BLaER1 (cell line): ENCODE data around the gene SETD1A.

ENCODE experiments used
- H3K27ac ChIP-seq: shearing (Covaris generic); formaldehyde crosslinking; 2 replicates; pipeline ENCODE4 v1.8.1; 2022
- H3K27me3 ChIP-seq: shearing (Covaris generic); formaldehyde crosslinking; 2 replicates; pipeline ENCODE4 v1.8.1; 2022
- H3K36me3 ChIP-seq: shearing (Covaris generic); formaldehyde crosslinking; 2 replicates; pipeline ENCODE4 v1.8.1; 2022
- H3K4me1 ChIP-seq: shearing (Covaris generic); formaldehyde crosslinking; 2 replicates; pipeline ENCODE4 v1.8.1; 2022
- H3K4me2 ChIP-seq: shearing (Covaris generic); formaldehyde crosslinking; 2 replicates; pipeline ENCODE4 v1.8.1; 2022
- H3K4me3 ChIP-seq: shearing (Covaris generic); formaldehyde crosslinking; 2 replicates; pipeline ENCODE4 v1.8.1; 2022
- H3K9ac ChIP-seq: shearing (Covaris generic); formaldehyde crosslinking; 2 replicates; pipeline ENCODE4 v1.8.1; 2022
- H3K9me3 ChIP-seq: shearing (Covaris generic); formaldehyde crosslinking; 2 replicates; pipeline ENCODE4 v1.8.1; 2022
- H4K20me1 ChIP-seq: shearing (Covaris generic); formaldehyde crosslinking; 2 replicates; pipeline ENCODE4 v1.8.1; 2022
- Cebpa-rat ChIP-seq: shearing (Covaris generic); IDR thresholded peaks from 2 replicates; pipeline ENCODE4 v1.8.1; 2022

The SETD1A gene

GRCh38 chr16:30957456-30958174 is at the start of gene SETD1A:
TSS of gene SETD1A (plus strand) at chr16:30957754. CDS start at chr16:30958732, 978 bp downstream.
- H3K27ac ChIP-seq: peak within 1 kb of the TSS; percentile 100

GRCh38 chr16:30910427-30911029 is 47.0 kb upstream of the SETD1A start:
- no peaks in the 10 kb centered on the region for H3K36me3 ChIP-seq
- H4K20me1 ChIP-seq: no peaks in the 10 kb centered on the region
- H3K4me1 ChIP-seq: peaks cover 45% of the 10 kb centered on the region
- peak overlapping the region; percentile 41 for H3K27ac ChIP-seq
- peak overlapping the region; percentile 54 for H3K4me2 ChIP-seq
- H3K4me3 ChIP-seq: no peak overlapping the region
- H3K9me3 ChIP-seq: no peaks in the 10 kb centered on the region
- no peak for TF ChIP-seq Cebpa-rat
- H3K27me3 ChIP-seq: no peaks in the 10 kb centered on the region
- H3K9ac ChIP-seq: peak overlapping the region; percentile 19; the same call in 1 of the 2 replicates

More at GRCh38 chr16:30957456-30958174, at the start of gene SETD1A:
- peak within 1 kb of the TSS; percentile 91 for H3K4me2 ChIP-seq
- no peak for TF ChIP-seq Cebpa-rat
- peaks cover 34% of the 10 kb centered on the region for H3K4me1 ChIP-seq
- peaks cover 65% of the 10 kb centered on the region for H3K36me3 ChIP-seq
- peak within 1 kb of the TSS; percentile 100 for H3K9ac ChIP-seq
- no peaks in the 10 kb centered on the region for H3K9me3 ChIP-seq
- no peaks in the 10 kb centered on the region for H3K27me3 ChIP-seq
- H4K20me1 ChIP-seq: peaks cover 54% of the 10 kb centered on the region
- peak within 1 kb of the TSS; percentile 80 for H3K4me3 ChIP-seq

DNA sequence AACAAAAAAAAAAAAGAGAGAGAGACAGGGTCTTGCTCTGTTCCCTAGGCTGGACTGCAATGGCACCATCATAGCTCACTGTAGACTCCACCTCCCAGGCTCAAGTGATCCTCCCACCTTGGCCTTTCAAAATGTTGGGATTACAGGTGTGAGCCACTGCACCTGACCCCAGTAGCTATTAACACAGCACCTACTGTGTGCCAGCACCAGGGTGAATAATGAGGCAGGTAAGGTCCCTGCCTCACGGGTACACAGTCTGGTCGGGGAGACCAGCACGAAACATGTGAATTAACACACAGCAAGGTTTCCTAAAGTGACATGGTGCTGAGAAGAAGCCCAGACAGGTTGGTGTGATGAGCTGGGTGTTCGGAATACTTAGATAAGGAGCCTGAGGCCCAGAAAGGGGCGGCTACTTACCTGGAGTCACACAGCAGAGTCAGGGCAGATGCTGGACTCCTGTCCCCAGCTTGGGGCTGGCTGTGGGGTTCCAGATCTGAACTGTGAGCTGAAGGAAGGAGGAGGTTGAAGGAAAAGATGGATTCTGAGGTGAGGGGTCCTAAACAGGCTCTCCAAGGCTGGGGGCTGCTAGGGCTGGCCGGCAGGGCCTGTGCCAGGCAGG is 44.7 kb upstream of the SETD1A start:
- H3K36me3 ChIP-seq: no peaks in the 10 kb centered on the region
- no peak overlapping the region for H3K9ac ChIP-seq
- TF ChIP-seq Cebpa-rat: no peak
- no peaks in the 10 kb centered on the region for H4K20me1 ChIP-seq
- H3K4me1 ChIP-seq: peaks cover 39% of the 10 kb centered on the region
- H3K4me2 ChIP-seq: no peak overlapping the region
- H3K4me3 ChIP-seq: no peak overlapping the region
- H3K27me3 ChIP-seq: no peaks in the 10 kb centered on the region
- H3K9me3 ChIP-seq: no peaks in the 10 kb centered on the region
- no peak overlapping the region for H3K27ac ChIP-seq

DNA sequence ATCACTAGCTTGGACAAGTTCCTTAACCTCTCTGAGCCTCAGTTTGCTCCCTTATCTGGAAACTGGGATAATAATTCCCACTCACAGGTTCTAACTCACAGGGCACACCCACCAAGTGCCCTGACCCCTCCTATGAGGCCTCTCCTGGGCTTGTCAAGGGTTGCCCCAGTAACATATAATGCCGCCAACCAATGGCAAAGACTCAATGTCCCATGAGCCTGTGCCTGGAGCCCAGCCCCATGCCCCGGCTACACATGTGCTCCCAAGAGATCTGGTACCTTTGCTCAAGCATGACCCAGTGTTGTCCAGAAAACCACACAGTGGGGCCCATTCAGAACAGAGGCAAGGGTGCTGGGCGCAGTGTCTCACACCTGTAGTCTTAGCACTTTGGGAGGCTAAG is 42.7 kb upstream of the SETD1A start:
- TF ChIP-seq Cebpa-rat: no peak
- no peak overlapping the region for H3K4me3 ChIP-seq
- H3K27ac ChIP-seq: no peak overlapping the region
- H3K4me2 ChIP-seq: peak overlapping the region; percentile 69
- no peaks in the 10 kb centered on the region for H3K9me3 ChIP-seq
- no peaks in the 10 kb centered on the region for H4K20me1 ChIP-seq
- no peak overlapping the region for H3K9ac ChIP-seq
- peaks cover 53% of the 10 kb centered on the region for H3K4me1 ChIP-seq
- H3K36me3 ChIP-seq: no peaks in the 10 kb centered on the region
- no peaks in the 10 kb centered on the region for H3K27me3 ChIP-seq

DNA sequence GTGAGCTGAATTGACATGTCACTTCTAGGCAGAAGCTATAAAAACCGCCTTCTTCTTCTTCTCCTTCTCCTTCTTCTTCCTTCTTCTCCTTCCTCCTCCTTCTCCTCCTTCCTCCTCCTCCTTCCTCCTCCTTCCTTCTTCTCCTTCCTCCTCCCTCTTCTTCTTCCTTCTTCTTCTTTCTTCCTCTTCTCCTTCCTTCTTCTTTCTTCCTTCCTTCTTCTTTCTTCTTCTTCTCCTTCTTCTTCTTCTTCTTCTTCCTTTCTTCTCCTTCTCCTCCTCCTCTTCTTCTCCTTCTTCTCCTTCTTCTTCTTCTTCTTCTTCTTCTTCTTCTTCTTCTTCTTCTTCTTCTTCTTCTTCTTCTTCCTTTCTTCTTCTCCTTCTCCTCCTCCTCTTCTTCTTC is 38.9 kb upstream of the SETD1A start:
- no peaks in the 10 kb centered on the region for H4K20me1 ChIP-seq
- H3K4me2 ChIP-seq: no peak overlapping the region
- no peak for TF ChIP-seq Cebpa-rat
- no peaks in the 10 kb centered on the region for H3K27me3 ChIP-seq
- H3K4me3 ChIP-seq: no peak overlapping the region
- H3K9ac ChIP-seq: no peak overlapping the region
- no peak overlapping the region for H3K27ac ChIP-seq
- H3K4me1 ChIP-seq: peaks cover 60% of the 10 kb centered on the region
- no peaks in the 10 kb centered on the region for H3K36me3 ChIP-seq
- no peaks in the 10 kb centered on the region for H3K9me3 ChIP-seq

GRCh38 chr16:30920891-30921290 is 36.7 kb upstream of the SETD1A start:
- H3K27ac ChIP-seq: peak overlapping the region; percentile 56

DNA sequence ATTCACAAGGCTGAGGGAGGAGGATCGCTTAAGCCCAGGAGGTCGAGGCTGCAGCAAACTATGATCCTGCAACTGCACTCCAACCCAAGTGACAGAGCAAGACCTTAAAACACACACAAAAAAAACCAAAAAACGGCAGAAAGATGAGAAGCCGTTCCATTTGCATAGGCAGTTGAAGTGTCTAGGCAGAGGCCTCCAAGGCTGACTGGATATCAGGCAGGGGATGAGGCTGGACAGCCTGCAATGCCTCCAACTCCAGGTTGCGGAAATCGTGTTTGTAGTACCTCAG is 36.2 kb upstream of the SETD1A start:
- TF ChIP-seq Cebpa-rat: no peak
- Histone ChIP-seq H3K27me3 (no peaks in the 10 kb centered on the region), H3K9me3 (no peaks in the 10 kb centered on the region), H3K36me3 (no peaks in the 10 kb centered on the region; the same call in 1 of the 2 replicates), H3K4me3 (peak overlapping the region; percentile 13; the same call in 1 of the 2 replicates), H3K27ac (peak overlapping the region; percentile 56), H3K4me1 (peaks cover 61% of the 10 kb centered on the region), H3K4me2 (peak overlapping the region; percentile 86), H3K9ac (peak overlapping the region; percentile 72; the same call in 1 of the 2 replicates), H4K20me1 (peaks cover 18% of the 10 kb centered on the region)

More at GRCh38 chr16:30920891-30921290, 36.7 kb upstream of the SETD1A start:
- Histone ChIP-seq H3K4me1 (peaks cover 56% of the 10 kb centered on the region), H3K36me3 (no peaks in the 10 kb centered on the region; the same call in 1 of the 2 replicates), H3K9ac (peak overlapping the region; percentile 72; the same call in 1 of the 2 replicates), H3K4me3 (peak overlapping the region; percentile 13; the same call in 1 of the 2 replicates), H4K20me1 (peaks cover 13% of the 10 kb centered on the region), H3K9me3 (no peaks in the 10 kb centered on the region), H3K4me2 (peak overlapping the region; percentile 86), H3K27me3 (no peaks in the 10 kb centered on the region)
- TF ChIP-seq Cebpa-rat: no peak

DNA sequence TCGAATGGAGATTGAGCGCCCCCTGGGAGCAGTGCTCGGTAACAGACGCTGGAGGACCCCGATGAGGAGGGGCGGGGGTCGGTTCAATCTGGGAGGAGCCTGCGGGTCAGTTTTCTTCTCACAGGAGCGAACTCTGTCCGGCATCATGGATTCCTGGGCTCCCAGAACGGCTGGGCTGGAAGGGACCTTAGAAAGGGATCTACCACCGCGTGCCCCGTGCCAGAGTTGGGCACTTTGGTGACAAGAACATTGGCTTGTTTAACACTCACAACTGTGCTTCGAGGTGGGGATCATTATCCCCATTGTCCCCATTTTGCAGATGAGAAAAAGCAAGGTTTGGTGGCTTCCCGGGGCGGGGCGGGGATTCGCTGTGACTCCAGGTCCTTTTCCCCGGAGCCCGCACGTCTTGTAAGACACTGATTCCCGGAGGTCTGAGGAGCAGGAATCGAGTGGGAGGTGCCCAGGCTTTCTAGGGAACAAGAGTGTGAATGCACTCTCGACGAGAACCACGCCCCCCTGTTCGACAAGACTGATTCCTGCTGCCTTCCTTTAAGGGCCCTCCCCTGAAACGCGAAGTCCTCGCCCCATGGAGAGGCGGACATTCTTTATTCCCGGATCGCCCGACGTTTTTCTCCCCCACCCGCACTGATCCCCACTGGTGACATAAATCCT is 35.7 kb upstream of the SETD1A start:
- H3K4me1 ChIP-seq: peaks cover 66% of the 10 kb centered on the region
- peaks cover 5% of the 10 kb centered on the region for H3K36me3 ChIP-seq
- H3K27me3 ChIP-seq: no peaks in the 10 kb centered on the region
- H3K4me2 ChIP-seq: peak overlapping the region; percentile 86
- H3K9me3 ChIP-seq: no peaks in the 10 kb centered on the region
- H3K4me3 ChIP-seq: peak overlapping the region; percentile 95
- peaks cover 22% of the 10 kb centered on the region for H4K20me1 ChIP-seq
- peak overlapping the region; percentile 72 for H3K9ac ChIP-seq
- no peak for TF ChIP-seq Cebpa-rat
- H3K27ac ChIP-seq: peak overlapping the region; percentile 68

GRCh38 chr16:30922420-30922959 is 35.1 kb upstream of the SETD1A start:
- Histone ChIP-seq H3K4me3 (peak overlapping the region; percentile 95), H3K9me3 (no peaks in the 10 kb centered on the region), H3K4me1 (peaks cover 72% of the 10 kb centered on the region), H3K27ac (peak overlapping the region; percentile 98), H3K4me2 (peak overlapping the region; percentile 86), H3K9ac (peak overlapping the region; percentile 95), H3K27me3 (no peaks in the 10 kb centered on the region), H3K36me3 (peaks cover 11% of the 10 kb centered on the region), H4K20me1 (peaks cover 28% of the 10 kb centered on the region)
- no peak for TF ChIP-seq Cebpa-rat
